Ishikawa (cell line): ENCODE measurements around the gene REN.

Experiments
- EP300 ChIP-seq: IDR thresholded peaks from 2 replicates; pipeline ENCODE4 v1.6.1; 2012; ENCODE audit warnings: borderline replicate concordance
- FOXM1 ChIP-seq: IDR thresholded peaks from 2 replicates; pipeline ENCODE4 v1.6.1; 2012; ENCODE audit warnings: low read depth, borderline replicate concordance
- RAD21 ChIP-seq: IDR thresholded peaks from 2 replicates; pipeline ENCODE4 v1.6.1; 2012; ENCODE audit warnings: low read depth
- TAF1 ChIP-seq: IDR thresholded peaks from 2 replicates; pipeline ENCODE4 v1.6.1; 2012; ENCODE audit warnings: low read depth, mild to moderate bottlenecking
- TEAD4 ChIP-seq: IDR thresholded peaks from 2 replicates; pipeline ENCODE4 v1.6.1; 2012
- TF ChIP-seq, protein P1 (sequence below): IDR thresholded peaks from 2 replicates; pipeline ENCODE4 v1.6.1; 2012; ENCODE audit warnings: low read depth, mild to moderate bottlenecking

- no peak for TF ChIP-seq TAF1
- no peak for TF ChIP-seq TEAD4
- no peak for TF ChIP-seq EP300
- TF ChIP-seq, protein P1, sequence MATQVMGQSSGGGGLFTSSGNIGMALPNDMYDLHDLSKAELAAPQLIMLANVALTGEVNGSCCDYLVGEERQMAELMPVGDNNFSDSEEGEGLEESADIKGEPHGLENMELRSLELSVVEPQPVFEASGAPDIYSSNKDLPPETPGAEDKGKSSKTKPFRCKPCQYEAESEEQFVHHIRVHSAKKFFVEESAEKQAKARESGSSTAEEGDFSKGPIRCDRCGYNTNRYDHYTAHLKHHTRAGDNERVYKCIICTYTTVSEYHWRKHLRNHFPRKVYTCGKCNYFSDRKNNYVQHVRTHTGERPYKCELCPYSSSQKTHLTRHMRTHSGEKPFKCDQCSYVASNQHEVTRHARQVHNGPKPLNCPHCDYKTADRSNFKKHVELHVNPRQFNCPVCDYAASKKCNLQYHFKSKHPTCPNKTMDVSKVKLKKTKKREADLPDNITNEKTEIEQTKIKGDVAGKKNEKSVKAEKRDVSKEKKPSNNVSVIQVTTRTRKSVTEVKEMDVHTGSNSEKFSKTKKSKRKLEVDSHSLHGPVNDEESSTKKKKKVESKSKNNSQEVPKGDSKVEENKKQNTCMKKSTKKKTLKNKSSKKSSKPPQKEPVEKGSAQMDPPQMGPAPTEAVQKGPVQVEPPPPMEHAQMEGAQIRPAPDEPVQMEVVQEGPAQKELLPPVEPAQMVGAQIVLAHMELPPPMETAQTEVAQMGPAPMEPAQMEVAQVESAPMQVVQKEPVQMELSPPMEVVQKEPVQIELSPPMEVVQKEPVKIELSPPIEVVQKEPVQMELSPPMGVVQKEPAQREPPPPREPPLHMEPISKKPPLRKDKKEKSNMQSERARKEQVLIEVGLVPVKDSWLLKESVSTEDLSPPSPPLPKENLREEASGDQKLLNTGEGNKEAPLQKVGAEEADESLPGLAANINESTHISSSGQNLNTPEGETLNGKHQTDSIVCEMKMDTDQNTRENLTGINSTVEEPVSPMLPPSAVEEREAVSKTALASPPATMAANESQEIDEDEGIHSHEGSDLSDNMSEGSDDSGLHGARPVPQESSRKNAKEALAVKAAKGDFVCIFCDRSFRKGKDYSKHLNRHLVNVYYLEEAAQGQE = no peak
- no peak for TF ChIP-seq RAD21
- TF ChIP-seq FOXM1 = no peak
These were observed 23.8 kb downstream of the REN start for GRCh38 chr1:204142032-204142974.
